Measurements from ENCODE around the gene RASSF10. TPM values are rescaled to one million over a fixed set of nuclear protein-coding genes. Genes with fewer than 3 reads are reported as not detected.

Gene RASSF10
- total RNA-seq, 4 donors from 2014 or later = 0.22 to 0.38 TPM; not detected in 2

GRCh38 chr11:13011466-13012055 lies 2.4 kb downstream of the RASSF10 start:
- TF ChIP-seq CTCF (IDR thresholded peaks at IDR 0.05; ENCODE audit: low read depth) = no peak

DNA sequence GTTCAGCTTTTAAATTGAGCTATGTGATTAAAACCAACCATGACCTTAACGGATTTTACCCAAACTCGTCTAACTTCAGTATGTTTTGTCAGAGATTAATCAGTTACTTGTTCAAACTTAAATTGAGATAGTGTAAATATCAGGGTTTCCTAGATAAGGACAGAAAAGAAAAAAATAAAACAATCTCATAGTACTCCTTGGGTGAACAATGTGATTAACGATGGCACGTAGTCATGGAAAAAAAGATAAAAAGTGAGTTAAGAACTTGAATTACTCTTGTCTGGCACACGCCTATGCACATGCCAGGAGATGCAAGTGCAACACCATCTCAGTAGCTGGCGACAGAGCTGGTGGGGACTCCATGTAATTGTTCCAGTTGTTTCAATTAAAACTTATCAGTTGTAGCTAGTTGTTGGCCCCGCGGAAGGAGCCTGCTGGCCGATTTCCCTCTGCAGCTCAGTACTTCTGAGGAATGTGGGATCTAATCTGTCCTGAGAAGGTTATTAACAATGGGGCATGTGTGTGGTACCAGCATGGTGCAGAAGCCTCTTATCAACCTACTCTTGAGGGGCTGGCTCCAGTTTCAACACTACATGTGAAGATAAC lies 3.0 kb downstream of the RASSF10 start:
- TF ChIP-seq CTCF (IDR thresholded peaks at IDR 0.05; ENCODE audit: low read depth) = no peak

DNA sequence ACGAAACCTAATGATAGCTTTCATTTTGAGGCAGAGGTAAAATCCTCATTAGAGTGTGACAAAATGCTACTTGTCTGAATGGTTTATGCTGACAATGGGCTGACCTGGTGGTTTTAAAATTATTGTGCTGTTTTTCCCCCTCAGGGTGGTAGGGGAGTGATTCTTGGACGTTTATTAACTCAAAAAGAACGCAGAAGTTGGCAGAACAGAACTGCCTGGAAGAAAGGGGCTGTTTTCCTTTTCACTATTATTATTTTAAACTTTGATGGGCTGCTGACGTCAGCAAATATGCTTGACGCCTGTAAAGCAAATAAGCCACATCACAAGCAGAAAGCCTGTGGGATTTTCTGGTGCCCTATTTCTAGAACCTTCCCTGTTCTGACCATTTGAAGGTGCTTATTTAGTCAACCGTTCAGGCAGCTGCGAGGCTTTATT lies 4.0 kb downstream of the RASSF10 start:
- TF ChIP-seq CTCF (IDR thresholded peaks at IDR 0.05; ENCODE audit: low read depth) = no peak

DNA sequence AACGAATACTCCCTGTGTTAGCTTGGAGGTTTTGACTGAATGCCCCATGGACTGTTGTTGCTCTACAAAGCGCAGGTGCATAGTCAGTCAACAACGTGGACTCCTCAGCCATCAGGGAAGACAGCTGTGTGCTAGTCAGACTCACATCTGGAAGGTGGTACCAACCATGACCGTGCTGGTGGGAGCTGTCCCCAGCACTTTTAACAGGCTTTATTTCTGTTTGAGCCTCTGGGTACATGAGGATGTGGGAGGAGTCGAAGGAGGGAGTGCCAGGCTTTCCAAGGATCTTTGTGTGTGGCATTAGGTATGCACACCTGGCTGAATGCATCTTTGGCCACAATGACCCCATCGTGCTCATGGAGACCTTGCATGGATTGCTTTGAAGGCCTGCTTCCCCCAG lies 6.6 kb downstream of the RASSF10 start:
- no peak for TF ChIP-seq CTCF (IDR thresholded peaks at IDR 0.05; ENCODE audit: low read depth)

GRCh38 chr11:13016415-13016814 lies 7.3 kb downstream of the RASSF10 start:
- no peak for TF ChIP-seq CTCF (IDR thresholded peaks at IDR 0.05; ENCODE audit: low read depth)

DNA sequence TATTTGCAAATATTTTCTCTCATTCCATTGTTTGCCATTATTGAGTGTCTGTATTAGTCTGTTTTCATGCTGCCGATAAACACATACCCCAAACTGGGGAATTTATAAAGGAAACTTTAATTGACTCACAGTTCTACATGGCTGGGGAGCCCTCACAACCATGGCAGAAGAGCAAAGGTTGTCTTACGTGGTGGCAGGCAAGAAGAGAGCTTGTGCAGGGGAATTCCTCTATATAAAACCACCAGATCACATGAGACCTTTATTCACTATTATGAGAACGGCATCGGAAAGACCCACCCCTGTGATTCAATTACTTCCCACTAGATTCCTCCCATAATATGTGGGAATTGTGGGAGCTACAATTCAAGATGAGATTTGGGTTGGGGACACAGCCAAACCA lies 10.2 kb downstream of the RASSF10 start:
- TF ChIP-seq CTCF (IDR thresholded peaks at IDR 0.05; ENCODE audit: low read depth) = no peak

GRCh38 chr11:13023423-13023822 lies 14.3 kb downstream of the RASSF10 start:
- TF ChIP-seq CTCF (IDR thresholded peaks at IDR 0.05; ENCODE audit: low read depth) = no peak

Measured in subcutaneous adipose tissue (tissue), 4 donors.